Thoracic aorta (tissue), 2 donors: ENCODE measurements around the gene FAM171A1. TPM values are rescaled to one million over a fixed set of nuclear protein-coding genes. Genes with fewer than 3 reads are reported as not detected.
"Not testable (repeated sequence)": the region's sequence is repeated elsewhere in the genome, so short reads cannot be mapped to it uniquely, and the experiment has no call there.

Source experiments
- ATAC-seq: fragments of 150-250 bp; one replicate; pipeline ENCODE4 v1.8.0; 2017; ENCODE audit warnings: low read depth; ENCODE audit not compliant: insufficient number of reproducible peaks, low FRiP score
- DNase-seq: peaks from one replicate; pipeline ENCODE4 v3.0.0-alpha.2; 2020; ENCODE audit warnings: low spot score
- H3K27ac ChIP-seq, 2 donors: fragments of 200-600 bp; sonication (generic); 1 replicate in 1 of 2; 2 replicates in 1 of 2; pipeline ENCODE4 v1.5.1; 2016; ENCODE audit warnings: mild to moderate bottlenecking in 2 of 2, moderate library complexity in 2 of 2
- H3K27me3 ChIP-seq: fragments of 200-600 bp; sonication (generic); replicated peaks from 2 replicates; pipeline ENCODE4 v1.6.0; 2016; ENCODE audit warnings: mild to moderate bottlenecking; ENCODE audit not compliant: insufficient read depth
- H3K36me3 ChIP-seq: fragments of 200-600 bp; sonication (generic); one replicate; pipeline ENCODE4 v1.5.1; 2016
- H3K4me1 ChIP-seq, 2 donors: fragments of 200-600 bp; sonication (generic); 1 replicate in 1 of 2; 2 replicates in 1 of 2; pipeline versions ENCODE4 v1.5.1 to v1.6.0; 2016; ENCODE audit warnings: low read depth in 2 of 2, mild to moderate bottlenecking in 1 of 2; ENCODE audit not compliant: control insufficient read depth in 1 of 2
- H3K4me3 ChIP-seq: fragments of 200-600 bp; sonication (generic); 2 replicates; pipeline ENCODE4 v1.5.1; 2016; ENCODE audit warnings: mild to moderate bottlenecking
- H3K9me3 ChIP-seq: fragments of 200-600 bp; sonication (generic); 2 replicates; pipeline ENCODE4 v1.5.1; 2016
- total RNA-seq, 2 donors: library from RNA; depleted of rRNA; stranded (reverse); fragments of >200 nt; gene quantifications; one replicate each; pipeline versions ENCODE4 v1.1.0 to v1.2.3, GENCODE V29; 2016
- TF ChIP-seq, protein P1 (sequence below): fragments of 200-600 bp; sonication (generic); IDR thresholded peaks from one replicate; pipeline ENCODE4 v1.5.1; 2019; ENCODE audit warnings: antibody characterized with exemption

FAM171A1 gene
- total RNA-seq, 2 donors from 2014 or later: 14.8 to 28.7 TPM

- Histone ChIP-seq H3K36me3 (no peaks in the 10 kb centered on the region), H3K27me3 (no peaks in the 10 kb centered on the region), H3K27ac (no peak overlapping the region), H3K9me3 (no peaks in the 10 kb centered on the region), H3K4me3 (no peak overlapping the region), H3K4me1 (peaks cover 0 to 16% of the 10 kb centered on the region in 2 donors)
- TF ChIP-seq, protein P1, sequence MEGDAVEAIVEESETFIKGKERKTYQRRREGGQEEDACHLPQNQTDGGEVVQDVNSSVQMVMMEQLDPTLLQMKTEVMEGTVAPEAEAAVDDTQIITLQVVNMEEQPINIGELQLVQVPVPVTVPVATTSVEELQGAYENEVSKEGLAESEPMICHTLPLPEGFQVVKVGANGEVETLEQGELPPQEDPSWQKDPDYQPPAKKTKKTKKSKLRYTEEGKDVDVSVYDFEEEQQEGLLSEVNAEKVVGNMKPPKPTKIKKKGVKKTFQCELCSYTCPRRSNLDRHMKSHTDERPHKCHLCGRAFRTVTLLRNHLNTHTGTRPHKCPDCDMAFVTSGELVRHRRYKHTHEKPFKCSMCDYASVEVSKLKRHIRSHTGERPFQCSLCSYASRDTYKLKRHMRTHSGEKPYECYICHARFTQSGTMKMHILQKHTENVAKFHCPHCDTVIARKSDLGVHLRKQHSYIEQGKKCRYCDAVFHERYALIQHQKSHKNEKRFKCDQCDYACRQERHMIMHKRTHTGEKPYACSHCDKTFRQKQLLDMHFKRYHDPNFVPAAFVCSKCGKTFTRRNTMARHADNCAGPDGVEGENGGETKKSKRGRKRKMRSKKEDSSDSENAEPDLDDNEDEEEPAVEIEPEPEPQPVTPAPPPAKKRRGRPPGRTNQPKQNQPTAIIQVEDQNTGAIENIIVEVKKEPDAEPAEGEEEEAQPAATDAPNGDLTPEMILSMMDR: no peak
- ATAC-seq (no peak), DNase-seq (no peak)
Observed at GRCh38 chr10:15344876-15345285, 26.2 kb downstream of the FAM171A1 start.

GRCh38 chr10:15344256-15344875, 26.7 kb downstream of the FAM171A1 start:
- TF ChIP-seq, protein P1: no peak
- no peak for DNase-seq

GRCh38 chr10:15342970-15343369, 28.1 kb downstream of the FAM171A1 start:
- H3K9me3 ChIP-seq: no peaks in the 10 kb centered on the region
- H3K36me3 ChIP-seq: no peaks in the 10 kb centered on the region
- DNase-seq: no peak
- no peak overlapping the region for H3K4me3 ChIP-seq
- ATAC-seq: no peak
- peaks cover 0 to 12% of the 10 kb centered on the region in 2 donors for H3K4me1 ChIP-seq
- no peak overlapping the region for H3K27ac ChIP-seq
- H3K27me3 ChIP-seq: no peaks in the 10 kb centered on the region
- TF ChIP-seq, protein P1: no peak

More at GRCh38 chr10:15344256-15344875, 26.7 kb downstream of the FAM171A1 start:
- Histone ChIP-seq H3K9me3 (no peaks in the 10 kb centered on the region), H3K27ac (no peak overlapping the region), H3K27me3 (no peaks in the 10 kb centered on the region), H3K36me3 (no peaks in the 10 kb centered on the region), H3K4me1 (peaks cover 0 to 16% of the 10 kb centered on the region in 2 donors), H3K4me3 (no peak overlapping the region)
- ATAC-seq: no peak

DNA sequence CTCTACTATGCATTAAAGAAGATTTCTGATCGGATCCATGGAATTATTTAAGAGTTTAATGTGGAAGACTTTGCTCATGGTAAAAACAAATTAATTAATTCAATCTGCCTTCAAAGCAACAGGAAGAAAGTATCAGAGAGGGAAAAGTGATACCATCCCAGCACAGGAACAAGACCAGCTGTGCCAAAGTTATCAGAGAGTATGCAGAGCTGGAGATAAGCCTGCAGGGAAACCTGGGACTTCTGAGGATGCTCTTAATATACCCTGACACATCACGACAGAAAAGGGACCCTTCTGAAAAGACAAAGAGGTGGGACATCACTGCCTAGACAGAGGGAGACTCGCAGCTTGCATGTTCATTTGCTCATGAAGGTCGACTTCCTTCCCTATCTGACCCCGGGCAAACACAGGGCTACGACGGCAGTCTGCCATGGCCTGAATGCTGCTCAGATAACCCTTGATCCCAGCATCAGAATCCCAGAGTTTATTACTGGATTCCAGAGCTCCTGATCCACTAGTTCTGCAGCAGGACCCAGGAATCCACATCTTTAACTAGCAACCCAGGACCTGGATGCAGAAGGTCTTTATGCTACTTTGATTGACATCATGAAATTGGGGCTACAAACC, 29.5 kb downstream of the FAM171A1 start:
- no peak for DNase-seq
- Histone ChIP-seq H3K9me3 (no peaks in the 10 kb centered on the region), H3K27ac (no peak overlapping the region), H3K27me3 (no peaks in the 10 kb centered on the region), H3K36me3 (no peaks in the 10 kb centered on the region), H3K4me3 (no peak overlapping the region), H3K4me1 (peaks cover 0 to 7% of the 10 kb centered on the region in 2 donors)
- TF ChIP-seq, protein P1: no peak
- ATAC-seq: no peak

DNA sequence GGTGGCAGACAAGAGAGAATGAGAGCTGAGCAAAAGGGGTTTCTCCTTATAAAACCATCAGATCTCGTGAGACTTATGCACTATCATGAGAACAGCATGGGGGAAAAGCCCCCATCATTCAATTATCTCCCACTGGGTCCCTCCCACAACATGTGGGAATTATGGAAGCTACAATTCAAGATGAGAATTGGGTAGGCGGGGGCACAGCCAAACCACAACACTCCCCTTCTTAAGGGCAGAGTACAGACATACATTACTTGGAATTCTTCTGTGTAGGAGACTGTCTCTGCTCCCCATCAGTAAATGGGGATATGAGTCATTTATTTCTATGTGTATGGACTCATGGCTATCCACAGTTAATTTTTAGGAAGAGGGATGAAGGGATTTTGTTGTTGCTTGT, 31.2 kb downstream of the FAM171A1 start:
- ATAC-seq: no peak
- no peak for DNase-seq
- TF ChIP-seq, protein P1: no peak
- Histone ChIP-seq H3K27me3 (no peaks in the 10 kb centered on the region), H3K9me3 (no peaks in the 10 kb centered on the region), H3K4me1 (peaks cover 0 to 14% of the 10 kb centered on the region in 2 donors), H3K27ac (no peak overlapping the region), H3K4me3 (no peak overlapping the region), H3K36me3 (no peaks in the 10 kb centered on the region)

- not testable (repeated sequence) for DNase-seq, H3K9me3 ChIP-seq, H3K36me3 ChIP-seq, ATAC-seq, H3K4me3 ChIP-seq, H3K27me3 ChIP-seq, H3K27ac ChIP-seq
- peaks cover 0 to 14% of the 10 kb centered on the region in 2 donors for H3K4me1 ChIP-seq
Observed at GRCh38 chr10:15337441-15337923, 33.6 kb downstream of the FAM171A1 start.
